Measurements from ENCODE around the gene HEXIM1.

GRCh38 chr17:45201457-45201856 lies 53.2 kb downstream of the HEXIM1 start:
- TF ChIP-seq CTCF (IDR thresholded peaks at IDR 0.05) (no peak), EP300 (IDR thresholded peaks at IDR 0.05) (no peak), POLR2AphosphoS5 (IDR thresholded peaks at IDR 0.05) (no peak)
